ENCODE measurements around the gene MEGF11.

- TF ChIP-seq CTCF (IDR thresholded peaks at IDR 0.05) (no peak), POLR2A (IDR thresholded peaks at IDR 0.05) (no peak)
These were observed 156.2 kb downstream of the MEGF11 start for GRCh38 chr15:66097151-66098021.
